Right hindlimb (tissue), 1 donor: ENCODE results near the gene ZDHHC7.

Experiments used
- DNase-seq: peaks from one replicate; pipeline ENCODE4 v3.0.0-alpha.2; 2018

The ZDHHC7 gene

DNA sequence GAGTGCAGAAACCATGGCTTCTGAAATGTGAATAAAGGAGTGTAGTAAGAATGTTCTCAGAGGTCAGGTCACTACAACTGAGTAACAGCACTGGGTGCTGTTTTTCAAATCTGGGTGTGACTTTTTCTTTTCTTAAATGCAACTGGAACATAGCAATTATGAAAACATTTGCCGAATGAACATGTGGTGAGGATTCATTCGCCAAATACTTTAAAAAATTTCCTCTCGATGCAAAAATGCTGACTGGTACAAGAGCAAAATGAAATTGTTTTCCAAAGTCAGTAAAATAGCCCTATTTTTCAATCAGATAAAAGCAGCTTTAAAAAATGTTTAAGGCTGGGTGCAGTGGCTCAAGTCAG, 18.6 kb downstream of the ZDHHC7 start:
- no peak for DNase-seq

DNA sequence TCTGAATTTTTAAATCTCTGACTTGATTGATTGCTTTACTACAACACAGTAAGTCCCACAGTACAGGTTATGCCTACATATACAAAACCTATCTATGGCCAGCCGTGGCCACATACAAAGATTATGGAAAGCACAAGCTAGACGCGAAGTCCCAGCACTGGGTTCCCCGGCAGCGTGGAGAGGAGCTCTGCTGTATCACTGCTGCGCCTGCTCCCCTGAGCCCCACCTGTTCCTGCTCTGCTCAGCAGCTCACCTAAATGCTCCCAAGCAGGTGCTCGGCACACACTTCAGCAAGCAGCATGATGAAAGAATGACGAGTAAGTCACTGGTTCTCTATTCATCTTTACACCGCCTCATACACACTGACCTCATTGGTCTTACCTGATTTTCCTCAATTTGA, 20.6 kb downstream of the ZDHHC7 start:
- DNase-seq = no peak

DNA sequence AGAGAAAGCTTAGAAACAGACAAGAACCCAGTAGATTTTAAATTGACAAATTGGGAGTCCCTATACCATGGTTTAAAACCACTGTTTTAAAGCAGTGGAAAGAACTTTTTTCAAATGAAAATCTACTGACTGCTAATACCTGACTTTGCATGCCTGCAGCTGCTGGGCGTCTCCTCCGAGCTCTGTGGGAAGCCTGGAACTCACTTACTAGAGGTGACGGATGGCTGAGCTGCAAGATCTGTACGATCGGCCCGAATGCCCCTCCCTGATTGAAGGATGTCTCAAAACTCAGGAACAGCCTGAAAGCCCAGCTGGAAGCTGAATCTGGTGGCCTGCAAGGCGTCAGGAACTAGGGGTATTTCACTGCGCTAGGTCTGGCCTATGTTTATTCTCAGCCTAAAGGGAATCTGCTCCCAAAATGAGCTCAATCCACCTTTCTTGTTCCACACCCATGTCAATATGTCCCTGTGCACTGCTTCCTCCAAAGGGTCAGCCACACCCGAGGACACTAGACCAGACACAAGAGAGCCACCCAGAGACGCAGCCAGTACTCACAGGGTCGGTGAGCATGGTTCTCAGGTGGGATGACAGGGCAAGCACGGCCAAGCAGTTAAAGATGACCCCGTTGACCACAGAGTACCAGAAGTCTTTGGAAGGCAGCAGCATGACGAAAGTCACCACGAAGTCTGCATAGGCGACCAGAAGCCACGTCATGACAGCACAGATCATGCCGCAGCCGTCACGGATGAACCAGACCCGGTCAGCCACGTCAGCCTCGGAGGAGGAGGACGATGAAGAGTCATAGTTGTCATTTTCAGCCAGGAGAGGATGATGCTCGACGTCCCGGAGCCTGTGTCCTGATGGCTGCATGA, 21.4 kb downstream of the ZDHHC7 start:
- DNase-seq = no peak

DNA sequence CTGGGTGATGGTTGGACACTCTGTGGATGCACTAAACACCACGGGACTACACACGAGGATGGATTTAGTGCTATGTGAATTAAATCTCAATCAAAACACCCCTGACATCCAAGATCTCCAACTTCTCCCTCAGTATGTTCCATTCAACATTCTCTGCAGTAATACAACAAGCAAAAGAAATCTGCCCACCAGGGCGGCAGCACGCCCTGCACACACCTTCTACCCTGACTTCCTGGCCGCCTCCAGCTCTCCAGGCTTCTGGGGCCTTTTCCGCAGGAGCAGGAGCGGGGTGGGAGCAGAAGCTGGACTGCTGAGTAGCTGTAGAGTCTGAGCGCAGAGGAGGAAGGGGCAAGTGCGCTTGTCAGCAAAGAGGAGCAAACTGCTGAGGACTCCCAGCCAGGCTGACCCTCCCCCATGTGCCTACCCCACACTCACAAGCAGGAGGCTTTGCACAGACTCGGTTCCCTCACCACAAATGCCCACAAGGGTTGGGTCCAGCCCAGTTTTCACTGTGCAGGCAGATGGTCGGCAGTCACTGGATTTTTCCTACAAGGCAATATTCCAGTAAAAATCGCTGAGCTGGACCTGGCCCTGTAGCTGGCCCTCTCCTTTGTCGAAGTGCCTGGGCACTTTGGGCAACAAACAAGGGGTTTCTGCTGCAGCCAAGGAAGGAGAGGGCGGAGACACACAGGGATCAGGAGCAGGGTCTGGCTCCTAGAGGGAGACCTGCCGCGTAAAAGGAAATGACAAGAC, 22.8 kb downstream of the ZDHHC7 start:
- peak; percentile 8 for DNase-seq

DNA sequence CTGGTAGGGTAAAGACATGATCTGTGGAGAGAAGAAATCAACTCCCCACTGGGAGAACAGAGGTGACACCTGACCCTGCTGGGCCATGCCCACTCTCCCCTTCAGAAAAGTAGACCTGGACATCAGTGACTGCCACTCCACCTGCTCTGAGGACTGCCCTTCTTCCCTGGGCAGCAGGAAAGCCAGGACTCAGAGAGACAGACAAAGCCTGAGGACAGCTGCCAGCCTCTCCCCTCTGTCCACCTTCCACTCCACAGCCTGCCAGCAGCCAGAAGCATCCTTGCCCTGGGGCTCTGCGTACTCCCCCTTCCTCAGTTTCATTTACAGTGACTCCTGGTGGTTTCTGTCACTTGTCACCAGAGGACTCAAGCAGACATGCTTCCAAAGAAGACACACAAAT, 24.5 kb downstream of the ZDHHC7 start:
- no peak for DNase-seq

DNA sequence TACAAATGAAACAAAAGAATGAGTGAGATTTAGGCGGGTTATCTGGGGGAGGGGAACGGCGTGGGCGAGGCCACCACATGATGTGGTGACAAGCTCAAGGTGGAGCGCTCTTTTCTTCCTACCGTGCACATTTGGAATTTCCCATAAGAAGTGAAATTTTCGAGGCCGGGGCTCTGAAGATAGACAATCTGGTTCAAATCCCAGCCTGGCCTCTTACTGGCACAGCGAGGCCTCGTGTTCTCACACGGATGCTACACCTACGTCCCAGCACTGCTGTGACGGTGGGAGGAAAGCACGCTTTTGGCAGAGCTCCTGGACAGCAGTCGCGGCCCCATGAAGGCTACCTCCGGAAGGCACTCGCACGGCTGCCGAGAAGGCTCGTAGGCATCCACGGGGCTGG, 25.2 kb downstream of the ZDHHC7 start:
- no peak for DNase-seq

DNA sequence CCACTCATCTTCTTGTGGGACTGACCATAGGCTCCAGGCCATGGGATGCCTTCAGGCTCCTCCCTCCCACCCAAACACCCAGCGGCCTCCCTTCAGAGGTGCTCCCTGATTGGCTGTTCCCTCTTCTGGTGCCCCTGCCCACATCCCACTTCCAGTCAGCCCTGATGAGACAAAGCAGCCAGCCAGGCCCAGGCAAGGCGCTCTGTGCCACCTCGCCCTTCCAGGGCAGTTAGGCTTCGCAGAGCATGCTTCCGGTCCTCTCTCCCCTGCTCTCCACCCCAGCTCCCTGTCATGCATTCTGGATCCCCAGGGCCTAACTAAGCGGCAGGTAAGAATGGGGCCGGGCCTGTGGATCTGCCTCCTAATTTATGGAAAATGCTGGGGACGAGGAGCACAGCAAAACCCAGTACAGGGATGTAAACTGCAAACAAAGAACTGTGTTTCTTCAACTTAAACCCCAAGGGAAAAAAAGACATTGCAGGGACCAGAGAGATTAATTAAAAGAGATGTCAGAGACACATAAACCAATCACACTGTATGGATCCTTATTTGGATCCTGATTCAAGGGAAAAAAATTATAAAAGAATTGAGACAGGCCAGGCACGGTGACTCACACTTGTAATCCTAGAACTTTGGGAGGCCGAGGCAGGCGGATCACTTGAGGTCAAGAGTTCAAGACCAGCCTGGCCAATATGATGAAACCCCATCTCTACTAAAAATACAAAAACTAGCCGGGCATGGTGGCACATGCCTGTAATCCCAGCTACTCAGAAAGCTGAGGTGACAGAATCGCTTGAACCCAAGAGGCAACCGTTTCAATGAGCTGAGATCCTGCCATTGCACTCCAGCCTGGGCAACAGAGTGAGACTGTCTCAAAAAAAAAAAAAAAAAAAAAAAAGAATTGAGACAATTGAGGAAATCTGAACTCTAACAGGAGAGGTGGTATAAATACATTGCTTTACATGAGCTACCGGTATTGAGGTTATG, 26.0 kb downstream of the ZDHHC7 start:
- DNase-seq = no peak

DNA sequence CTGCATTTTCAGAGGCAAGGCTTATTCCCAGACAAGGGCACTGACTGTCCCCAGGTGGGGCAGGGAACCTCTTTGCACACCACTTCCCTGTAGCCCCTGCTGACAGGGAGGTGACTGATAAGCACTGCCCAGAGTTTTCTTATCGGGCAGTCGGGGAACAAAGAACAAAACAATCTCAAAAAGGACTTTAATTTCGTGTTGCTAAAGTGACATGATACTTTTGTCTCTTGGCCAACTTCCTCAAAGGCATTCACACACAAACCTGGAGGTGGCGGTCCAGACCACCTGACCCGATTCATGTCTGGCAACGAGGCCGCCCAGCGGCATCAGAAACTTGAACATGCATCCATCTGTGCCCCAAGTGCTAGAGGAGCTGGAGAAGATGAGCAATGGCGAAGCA, 28.9 kb downstream of the ZDHHC7 start:
- no peak for DNase-seq

DNA sequence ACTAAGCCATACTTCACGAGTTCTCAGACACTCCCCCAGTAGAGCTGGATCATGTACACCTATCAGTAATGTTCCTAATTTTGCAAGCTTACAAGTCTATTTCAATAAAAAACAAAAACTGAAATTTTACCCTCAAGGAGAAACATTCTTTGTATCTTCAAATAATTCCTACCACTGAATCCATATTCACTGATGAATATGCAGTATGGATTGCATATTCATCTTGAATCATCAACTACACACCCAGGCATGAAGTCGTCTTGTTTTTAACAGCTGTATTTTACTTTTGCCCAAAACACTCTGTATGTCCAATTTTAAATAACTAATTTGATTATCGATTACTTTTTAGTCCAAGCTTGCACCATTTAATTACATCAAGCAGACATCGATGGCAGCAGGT, 31.8 kb downstream of the ZDHHC7 start:
- no peak for DNase-seq

DNA sequence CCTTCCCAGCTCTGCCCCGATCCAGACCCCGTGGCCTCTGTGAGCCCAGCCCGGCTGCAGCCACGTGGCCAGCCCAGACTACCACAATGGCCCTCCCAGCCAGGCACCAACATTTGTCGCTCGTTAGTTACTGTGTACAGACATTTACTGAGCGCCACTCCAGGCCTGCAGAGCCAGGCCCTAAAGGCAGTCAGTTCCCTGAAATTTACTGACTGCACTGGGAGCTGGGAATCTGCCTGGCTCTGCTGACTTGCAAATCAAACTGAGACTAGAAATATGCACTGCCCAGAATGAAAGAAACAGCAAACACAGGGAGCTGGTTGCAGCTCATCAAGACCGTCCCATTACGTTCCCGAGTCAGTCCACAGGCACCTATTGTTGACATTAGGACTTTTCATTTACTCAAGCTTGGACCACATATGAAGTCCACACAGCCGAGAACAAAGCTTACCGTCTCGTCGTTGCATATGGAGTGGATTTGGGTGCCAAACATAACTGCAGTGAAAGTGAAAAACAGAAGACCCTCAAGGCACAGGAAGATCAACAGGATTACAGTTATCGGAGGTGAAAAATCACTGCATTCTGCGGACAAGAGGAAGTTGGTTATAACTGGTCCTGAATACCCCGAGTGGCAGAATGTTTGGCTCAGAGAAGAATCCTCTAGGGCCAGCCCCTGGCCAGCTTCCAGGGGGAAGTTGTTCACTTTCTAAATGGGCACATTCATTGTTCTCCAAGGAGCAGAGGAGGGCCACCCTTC, 34.5 kb downstream of the ZDHHC7 start:
- no peak for DNase-seq

DNA sequence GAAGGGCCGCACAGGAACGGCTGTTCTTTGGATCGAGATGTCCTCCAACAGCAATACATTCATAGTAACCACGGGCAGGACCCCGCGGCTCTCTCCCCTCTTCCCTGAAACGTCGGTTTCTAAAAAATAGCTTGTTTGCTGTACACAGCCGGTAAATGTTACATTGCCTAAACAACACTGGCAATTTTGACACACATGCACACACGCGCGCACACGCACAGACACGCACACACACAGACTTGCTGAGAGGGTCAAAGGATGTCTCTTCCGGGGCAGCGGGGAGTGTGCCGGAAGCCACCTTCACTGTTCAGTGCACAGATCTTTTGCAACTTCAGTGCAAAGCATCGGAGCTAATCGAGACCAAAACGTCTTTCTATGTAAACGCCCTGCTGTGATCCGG, 35.8 kb downstream of the ZDHHC7 start:
- DNase-seq = no peak

DNA sequence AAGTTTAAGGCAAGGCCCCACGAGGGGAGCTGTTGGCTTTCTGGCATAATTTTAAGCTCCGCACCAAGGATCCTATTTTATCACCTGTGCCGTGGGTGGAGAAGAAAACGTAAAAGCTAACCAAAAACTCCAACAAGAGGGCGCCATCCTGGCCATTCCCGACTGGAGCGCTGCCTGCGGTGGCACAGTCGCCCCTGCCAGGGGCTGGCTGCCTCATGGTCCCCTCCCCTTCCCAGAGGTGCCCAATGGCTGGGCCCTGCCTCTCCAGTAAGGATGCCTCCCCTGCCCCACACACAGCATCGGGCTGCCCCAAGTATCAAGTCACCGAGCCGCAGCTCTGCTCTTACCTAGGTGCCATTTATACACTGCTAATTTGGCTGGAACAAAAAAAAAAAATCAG, 36.3 kb downstream of the ZDHHC7 start:
- no peak for DNase-seq

DNA sequence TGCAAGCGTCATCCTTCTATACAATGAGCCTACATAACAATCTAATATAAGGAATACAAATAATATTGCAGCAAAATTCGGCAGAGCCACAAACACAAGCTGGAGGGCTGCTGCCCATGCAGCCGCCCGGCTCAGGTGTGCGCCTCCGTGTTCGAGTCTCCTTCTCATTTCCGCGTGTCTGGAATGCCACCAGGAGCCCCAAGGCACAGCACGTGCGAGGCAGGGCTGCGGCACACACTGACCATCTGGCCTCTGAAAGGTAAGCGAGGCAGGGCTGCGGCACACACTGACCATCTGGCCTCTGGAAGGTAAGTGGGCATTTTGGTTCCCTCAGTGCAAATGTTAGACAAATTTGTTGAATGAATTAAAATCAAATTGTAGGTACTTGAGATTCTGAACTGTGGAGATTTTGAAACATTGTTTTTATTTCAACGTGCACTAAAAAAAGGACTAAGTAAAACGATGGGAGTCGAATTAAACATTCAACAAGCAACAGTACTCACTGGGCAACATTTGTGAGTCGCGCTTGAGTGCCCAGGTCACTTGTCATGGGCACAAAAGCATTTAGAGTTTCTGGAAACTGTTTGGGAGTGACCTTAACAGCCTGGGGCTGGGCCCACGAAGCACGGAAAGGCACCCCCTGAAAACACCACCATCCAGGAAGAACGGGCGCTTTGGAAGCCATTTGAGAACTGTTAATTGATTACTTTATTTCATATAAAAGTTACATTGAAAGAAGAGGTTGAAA, 37.4 kb downstream of the ZDHHC7 start:
- no peak for DNase-seq

DNA sequence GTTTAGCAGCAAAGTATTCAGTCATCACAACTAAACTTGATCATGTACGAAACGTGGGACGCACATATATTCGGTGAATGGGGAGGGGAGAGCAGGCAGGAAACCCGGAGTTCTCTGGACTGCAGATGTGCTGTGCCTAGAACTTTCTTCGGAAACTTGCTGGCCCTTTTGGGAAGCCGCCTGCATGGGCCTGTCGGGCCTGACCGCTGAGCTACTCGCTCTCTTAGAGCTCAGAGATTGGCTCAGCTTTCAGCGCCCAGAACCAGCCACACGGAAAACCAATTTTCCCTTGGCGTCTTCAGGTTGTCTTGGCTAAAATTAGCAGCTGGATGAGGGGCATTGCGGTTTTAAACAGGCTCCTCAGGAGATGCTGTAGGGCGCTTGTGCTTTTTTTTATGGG, 38.1 kb downstream of the ZDHHC7 start:
- no peak for DNase-seq

DNA sequence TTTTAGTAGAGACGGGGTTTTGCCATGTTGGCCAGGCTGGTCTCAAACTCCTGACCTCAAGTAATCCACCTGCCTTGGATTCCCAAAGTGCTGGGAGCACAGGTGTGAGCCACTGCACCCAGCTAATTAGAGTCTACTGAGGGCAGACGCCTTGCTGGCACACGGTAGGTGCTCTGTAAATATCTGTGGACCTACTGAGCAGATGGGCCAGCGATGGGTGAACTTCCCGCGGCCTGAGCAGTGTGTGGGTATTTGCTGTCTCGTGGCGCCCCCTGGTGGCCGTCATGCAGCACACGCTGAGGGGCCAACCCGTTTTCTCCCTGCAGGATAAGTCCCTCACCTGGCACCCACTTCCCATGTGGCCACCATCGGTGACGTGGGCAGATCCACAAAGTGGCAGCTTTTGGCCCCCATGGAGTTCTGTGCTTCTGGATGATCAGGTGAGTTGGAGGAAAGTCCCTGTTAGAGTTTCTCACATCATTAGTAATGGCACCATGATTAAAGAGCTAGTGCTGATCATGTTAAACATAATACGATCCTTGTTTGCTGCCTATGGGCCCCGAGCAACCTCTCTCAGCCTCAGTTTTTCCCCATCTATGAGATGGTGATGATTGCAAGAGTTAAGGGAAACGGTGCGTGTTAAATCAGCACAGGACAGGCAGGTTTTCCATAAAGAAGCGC, 40.7 kb downstream of the ZDHHC7 start:
- DNase-seq = peak; percentile 83

DNA sequence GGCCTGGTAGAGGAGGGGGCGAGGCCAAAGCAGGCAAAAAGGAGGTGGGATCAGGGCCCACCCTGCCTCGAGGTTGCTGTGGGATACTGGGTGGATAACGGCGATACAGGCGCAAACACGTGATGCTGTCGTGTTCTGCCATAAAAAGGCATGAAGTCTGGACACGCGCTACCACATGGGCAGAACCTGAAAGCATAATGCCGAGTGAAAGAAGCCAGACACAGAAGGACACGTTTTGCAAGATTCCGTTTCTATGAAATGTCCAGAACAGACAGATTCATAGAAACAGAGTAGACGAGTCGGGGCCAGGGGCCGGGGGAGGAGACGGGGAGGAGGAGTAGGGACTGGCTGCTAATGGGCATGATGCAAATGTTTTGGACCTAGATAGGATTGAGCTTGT, 43.5 kb downstream of the ZDHHC7 start:
- DNase-seq = no peak

DNA sequence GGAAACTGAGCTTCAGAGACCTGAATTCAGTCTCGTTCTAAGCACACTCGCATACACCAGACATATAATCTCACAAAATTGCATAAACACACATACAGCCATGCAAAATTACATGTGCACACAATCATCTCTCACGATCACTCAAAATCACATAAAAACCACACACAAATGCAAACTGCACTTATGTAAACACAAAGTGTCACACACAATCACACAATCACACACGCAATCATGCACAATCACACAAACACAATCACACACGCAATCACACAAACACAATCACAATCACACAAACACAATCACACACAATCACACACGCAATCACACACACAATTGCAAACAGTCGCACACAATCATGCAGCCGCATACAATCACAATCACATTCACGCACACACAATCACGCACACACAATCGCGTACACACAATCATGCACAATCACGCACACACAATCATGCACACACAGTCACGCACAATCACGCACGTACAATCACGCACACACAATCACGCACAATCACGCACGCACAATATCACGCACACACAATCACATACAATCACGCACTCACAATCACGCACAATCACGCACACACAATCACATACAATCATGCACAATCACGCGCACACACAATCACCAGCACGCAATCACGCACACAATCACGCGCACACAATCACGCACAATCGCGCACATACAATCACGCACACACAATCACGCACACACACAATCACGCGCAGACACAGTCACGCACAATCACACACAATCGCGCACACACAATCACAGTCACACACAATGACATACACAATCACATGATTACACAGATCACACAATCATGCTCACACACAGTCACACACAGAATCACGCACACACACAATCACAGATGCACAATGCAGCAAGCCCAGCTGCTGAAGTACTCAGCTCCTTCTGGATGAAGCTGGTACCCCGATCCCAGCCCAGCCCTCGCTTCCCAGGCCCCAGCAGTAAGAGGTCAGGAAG, 45.6 kb downstream of the ZDHHC7 start:
- DNase-seq = no peak

DNA sequence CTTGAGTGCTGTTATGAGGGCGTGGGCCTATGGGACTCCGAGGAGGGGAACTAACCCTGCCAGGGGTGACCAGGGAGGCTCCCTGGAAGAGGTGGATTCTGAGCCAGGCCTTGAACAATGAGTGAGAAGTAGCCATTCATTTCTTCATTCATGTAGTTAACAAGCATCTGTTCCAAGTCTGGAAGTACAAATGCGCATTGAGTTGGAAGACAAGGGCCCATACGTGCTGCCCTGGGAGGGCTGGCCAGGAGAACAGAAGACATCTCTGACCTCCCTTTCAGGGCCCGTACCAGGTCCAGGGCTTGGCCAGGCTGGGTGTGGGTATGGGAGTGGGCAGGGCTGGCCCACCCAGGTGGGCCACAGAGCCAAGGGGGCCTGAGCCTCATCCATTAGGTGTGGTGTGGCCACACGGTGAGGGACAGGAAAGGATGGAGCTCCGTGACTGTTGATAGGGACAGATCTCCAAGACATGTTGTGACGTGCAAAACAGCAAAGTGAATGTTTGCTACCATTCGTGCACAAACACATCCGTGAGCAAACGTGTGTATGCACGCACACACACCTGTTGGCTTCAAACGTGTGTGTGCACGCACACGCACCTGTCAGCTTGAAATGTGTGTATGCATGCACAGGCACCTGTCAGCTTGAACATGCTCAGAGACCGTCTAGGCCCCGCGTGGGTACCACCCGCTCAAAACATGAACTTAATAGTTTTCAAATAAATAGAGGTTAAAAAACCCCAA, 46.8 kb downstream of the ZDHHC7 start:
- DNase-seq = no peak

DNA sequence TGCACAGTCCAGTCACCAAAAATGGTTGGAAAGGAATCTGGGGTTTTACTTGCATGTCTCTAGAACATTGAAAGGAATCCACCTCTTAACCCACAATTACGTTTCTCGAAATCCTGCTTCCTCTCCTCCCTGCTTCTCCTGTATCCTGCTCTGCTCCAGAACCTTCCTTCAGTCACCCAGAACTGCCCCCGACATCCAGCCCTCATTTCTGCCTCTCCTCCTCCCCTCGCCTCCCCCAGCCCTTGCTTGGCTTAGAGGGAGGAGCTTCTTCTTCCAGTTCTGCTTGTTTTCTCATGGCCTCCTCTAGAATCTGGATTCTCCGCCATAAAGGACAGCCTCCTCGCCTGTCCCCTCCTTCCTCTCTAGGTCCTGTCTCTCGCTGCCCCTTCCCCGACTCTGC, 48.3 kb downstream of the ZDHHC7 start:
- DNase-seq = no peak
